ENCODE data around the gene PCNX4.

DNA sequence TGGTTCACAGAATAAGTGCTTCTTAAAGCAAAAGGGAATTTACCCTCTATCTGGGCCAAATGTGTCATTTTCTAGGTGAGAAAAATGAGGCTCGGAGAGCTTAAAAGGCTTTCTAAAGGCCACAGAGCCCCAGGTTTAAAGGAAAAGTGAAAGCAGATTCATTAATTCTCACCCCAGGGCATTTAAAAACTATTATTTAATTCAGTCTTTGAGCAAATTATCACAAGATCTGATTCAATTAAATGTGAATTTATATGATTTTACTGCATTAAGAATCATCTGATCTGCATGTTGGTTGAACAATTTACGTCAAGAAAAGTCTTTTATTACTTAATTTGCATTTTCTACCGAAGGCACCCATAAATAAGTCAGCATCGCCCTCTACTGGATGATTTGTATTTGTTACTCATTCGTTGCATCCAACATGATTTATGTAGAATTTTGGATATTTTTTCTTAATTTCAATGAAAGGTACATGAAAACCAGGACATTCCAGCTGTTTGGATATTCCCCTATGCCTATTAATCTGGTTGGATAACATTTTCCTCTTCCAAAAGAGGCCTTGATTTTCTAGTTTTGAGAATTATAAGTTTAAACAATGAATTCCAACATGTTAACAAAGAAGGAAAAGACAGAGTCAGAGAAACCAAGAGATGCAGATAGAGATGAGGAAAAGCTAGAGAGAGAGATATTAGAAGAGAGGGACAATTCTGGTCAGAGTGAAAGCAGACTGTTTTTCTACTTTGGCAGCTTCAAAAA lies 92.6 kb downstream of the PCNX4 start:
- TF ChIP-seq, protein P1, sequence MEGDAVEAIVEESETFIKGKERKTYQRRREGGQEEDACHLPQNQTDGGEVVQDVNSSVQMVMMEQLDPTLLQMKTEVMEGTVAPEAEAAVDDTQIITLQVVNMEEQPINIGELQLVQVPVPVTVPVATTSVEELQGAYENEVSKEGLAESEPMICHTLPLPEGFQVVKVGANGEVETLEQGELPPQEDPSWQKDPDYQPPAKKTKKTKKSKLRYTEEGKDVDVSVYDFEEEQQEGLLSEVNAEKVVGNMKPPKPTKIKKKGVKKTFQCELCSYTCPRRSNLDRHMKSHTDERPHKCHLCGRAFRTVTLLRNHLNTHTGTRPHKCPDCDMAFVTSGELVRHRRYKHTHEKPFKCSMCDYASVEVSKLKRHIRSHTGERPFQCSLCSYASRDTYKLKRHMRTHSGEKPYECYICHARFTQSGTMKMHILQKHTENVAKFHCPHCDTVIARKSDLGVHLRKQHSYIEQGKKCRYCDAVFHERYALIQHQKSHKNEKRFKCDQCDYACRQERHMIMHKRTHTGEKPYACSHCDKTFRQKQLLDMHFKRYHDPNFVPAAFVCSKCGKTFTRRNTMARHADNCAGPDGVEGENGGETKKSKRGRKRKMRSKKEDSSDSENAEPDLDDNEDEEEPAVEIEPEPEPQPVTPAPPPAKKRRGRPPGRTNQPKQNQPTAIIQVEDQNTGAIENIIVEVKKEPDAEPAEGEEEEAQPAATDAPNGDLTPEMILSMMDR (IDR thresholded peaks at IDR 0.05), result peak; percentile 60 to 93 (median 84)
- TF ChIP-seq POLR2A (IDR thresholded peaks at IDR 0.05), result no peak
- peak; percentile 7 for TF ChIP-seq POLR2AphosphoS5 (IDR thresholded peaks at IDR 0.05)

Measured in prostate gland (tissue), 2 donors.